ENCODE data around the gene SYTL2. TPM values are rescaled to one million over a fixed set of nuclear protein-coding genes. Genes with fewer than 3 reads are reported as not detected.

The SYTL2 gene
- polyA plus RNA-seq, 1 donor from 2014 or later: 2.3 TPM

- no peaks in the 10 kb centered on the region for H3K79me2 ChIP-seq (replicated peaks; ENCODE audit: insufficient read depth, low read length)
- no peaks in the 10 kb centered on the region for H3K9me3 ChIP-seq (ENCODE audit: low read length)
- no peaks in the 10 kb centered on the region for H3K36me3 ChIP-seq (ENCODE audit: insufficient read depth, low read length)
- H3K4me2 ChIP-seq (ENCODE audit: low read length): no peak overlapping the region
- H3K4me3 ChIP-seq (ENCODE audit: low read length): no peak overlapping the region
- no peak overlapping the region for H2AFZ ChIP-seq (ENCODE audit: low read depth, low read length)
- no peak overlapping the region for H3K27ac ChIP-seq (ENCODE audit: low read length)
- no peaks in the 10 kb centered on the region for H3K9me2 ChIP-seq (ENCODE audit: insufficient read depth, low read length)
- no peaks in the 10 kb centered on the region for H4K20me1 ChIP-seq (ENCODE audit: insufficient read depth)
- H3F3A ChIP-seq (ENCODE audit: insufficient read depth, low read length, poor library complexity, severe bottlenecking): no peaks in the 10 kb centered on the region
- no peak overlapping the region for H3K9ac ChIP-seq (ENCODE audit: low read length)
- no peak for TF ChIP-seq MXI1 (conservative IDR thresholded peaks at IDR 0.05; ENCODE audit: poor library complexity, severe bottlenecking)
- TF ChIP-seq REST (IDR thresholded peaks at IDR 0.05; ENCODE audit: borderline replicate concordance): peak; percentile 56
- no peaks in the 10 kb centered on the region for H3K27me3 ChIP-seq (ENCODE audit: insufficient read depth, low read depth, low read length)
Observed at GRCh38 chr11:85803303-85803702, 7.6 kb downstream of the SYTL2 start.

DNA sequence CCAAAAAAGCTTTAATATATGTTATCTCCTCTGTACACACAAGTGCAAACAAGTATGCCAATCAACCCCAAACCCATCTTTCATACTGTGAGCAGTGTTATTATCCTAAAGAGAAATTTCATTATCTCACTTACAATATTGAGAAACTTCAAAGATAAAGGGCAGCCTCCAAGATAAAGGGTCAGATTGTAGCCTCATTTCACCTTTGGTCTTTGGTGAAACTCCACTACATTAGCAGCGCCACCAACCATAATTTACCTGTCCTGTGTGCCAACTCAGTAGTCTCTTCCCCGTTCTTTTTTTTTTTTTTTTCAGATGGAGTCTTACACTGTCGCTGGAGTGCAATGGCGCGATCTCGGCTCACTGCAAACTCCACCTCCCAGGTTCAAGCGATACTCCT lies 9.4 kb downstream of the SYTL2 start:
- H3K27ac ChIP-seq (ENCODE audit: low read length): no peak overlapping the region
- no peak overlapping the region for H3K4me2 ChIP-seq (ENCODE audit: low read length)
- H3F3A ChIP-seq (ENCODE audit: insufficient read depth, low read length, poor library complexity, severe bottlenecking): no peaks in the 10 kb centered on the region
- no peak overlapping the region for H3K9ac ChIP-seq (ENCODE audit: low read length)
- no peaks in the 10 kb centered on the region for H3K79me2 ChIP-seq (replicated peaks; ENCODE audit: insufficient read depth, low read length)
- H4K20me1 ChIP-seq (ENCODE audit: insufficient read depth): no peaks in the 10 kb centered on the region
- no peaks in the 10 kb centered on the region for H3K27me3 ChIP-seq (ENCODE audit: insufficient read depth, low read depth, low read length)
- H3K36me3 ChIP-seq (ENCODE audit: insufficient read depth, low read length): no peaks in the 10 kb centered on the region
- no peak for TF ChIP-seq RAD21 (conservative IDR thresholded peaks at IDR 0.05)
- TF ChIP-seq POLR2AphosphoS5 (IDR thresholded peaks at IDR 0.05): no peak
- TF ChIP-seq REST (IDR thresholded peaks at IDR 0.05; ENCODE audit: borderline replicate concordance): no peak
- H3K4me3 ChIP-seq (ENCODE audit: low read length): no peak overlapping the region
- H3K9me2 ChIP-seq (ENCODE audit: insufficient read depth, low read length): no peaks in the 10 kb centered on the region
- no peaks in the 10 kb centered on the region for H3K9me3 ChIP-seq (ENCODE audit: low read length)
- no peak overlapping the region for H2AFZ ChIP-seq (ENCODE audit: low read depth, low read length)

DNA sequence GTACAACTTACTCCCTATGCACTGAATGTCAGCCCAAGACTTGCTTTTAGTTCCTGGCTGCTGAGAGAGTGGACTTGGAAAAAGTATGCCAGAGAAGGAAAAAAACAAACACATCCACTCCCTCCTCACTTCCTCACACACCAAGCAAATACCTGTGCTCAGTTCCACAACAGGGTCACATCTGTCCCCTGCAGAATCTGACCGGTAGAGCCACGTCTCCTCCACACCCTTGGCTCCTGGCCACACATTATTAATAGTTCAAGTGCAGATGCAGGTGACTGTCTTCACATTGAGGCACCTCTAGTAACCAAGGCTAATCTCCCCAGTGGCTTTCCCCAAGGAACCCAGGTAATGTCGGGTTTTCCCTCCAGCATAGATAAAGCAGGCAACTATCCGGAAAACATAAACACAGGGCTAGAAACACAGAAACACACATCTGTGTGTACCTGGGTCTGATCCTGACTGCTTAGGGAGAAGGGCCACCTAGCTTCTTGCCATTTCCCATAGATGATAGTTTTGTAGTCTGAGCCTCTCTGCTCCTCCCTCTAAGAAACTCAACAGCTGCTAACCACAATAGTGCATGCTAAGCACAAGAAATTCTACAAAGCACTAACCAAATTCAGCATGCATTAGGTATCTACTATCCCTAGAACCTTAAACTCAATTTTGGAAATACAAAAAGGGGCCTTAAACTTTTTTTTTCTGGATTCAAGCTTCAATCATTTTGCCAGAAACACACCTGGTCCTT lies 10.2 kb downstream of the SYTL2 start:
- Histone ChIP-seq H3K4me2 (ENCODE audit: low read length) (no peak overlapping the region), H2AFZ (ENCODE audit: low read depth, low read length) (no peak overlapping the region), H3K9me3 (ENCODE audit: low read length) (no peaks in the 10 kb centered on the region), H3K79me2 (replicated peaks; ENCODE audit: insufficient read depth, low read length) (no peaks in the 10 kb centered on the region), H3K27me3 (ENCODE audit: insufficient read depth, low read depth, low read length) (no peaks in the 10 kb centered on the region), H3K27ac (ENCODE audit: low read length) (no peak overlapping the region), H4K20me1 (ENCODE audit: insufficient read depth) (no peaks in the 10 kb centered on the region), H3K4me3 (ENCODE audit: low read length) (no peak overlapping the region), H3F3A (ENCODE audit: insufficient read depth, low read length, poor library complexity, severe bottlenecking) (no peaks in the 10 kb centered on the region), H3K9ac (ENCODE audit: low read length) (no peak overlapping the region), H3K36me3 (ENCODE audit: insufficient read depth, low read length) (no peaks in the 10 kb centered on the region), H3K9me2 (ENCODE audit: insufficient read depth, low read length) (no peaks in the 10 kb centered on the region)
- no peak for TF ChIP-seq RAD21 (conservative IDR thresholded peaks at IDR 0.05)
- TF ChIP-seq SMC3 (conservative IDR thresholded peaks at IDR 0.05; ENCODE audit: poor library complexity): no peak
- no peak for TF ChIP-seq MXI1 (conservative IDR thresholded peaks at IDR 0.05; ENCODE audit: poor library complexity, severe bottlenecking)
- TF ChIP-seq REST (IDR thresholded peaks at IDR 0.05; ENCODE audit: borderline replicate concordance): no peak
- no peak for TF ChIP-seq POLR2AphosphoS5 (IDR thresholded peaks at IDR 0.05)
- no peak for TF ChIP-seq EP300 (conservative IDR thresholded peaks at IDR 0.05; ENCODE audit: poor library complexity, severe bottlenecking)
- no peak for TF ChIP-seq TAF1 (IDR thresholded peaks at IDR 0.05; ENCODE audit: low read depth)
- no peak for TF ChIP-seq EZH2 (IDR thresholded peaks at IDR 0.05; ENCODE audit: borderline replicate concordance, insufficient read depth, low read length, poor library complexity, severe bottlenecking)

Measured in neural cell (in vitro differentiated cells).